ENCODE results near the gene TEC. TPM values are rescaled to one million over a fixed set of nuclear protein-coding genes. Genes with fewer than 3 reads are reported as not detected.

TEC gene
- polyA plus RNA-seq, 1 donor (not counting 4 experiments of a cell fraction or from before 2014, with no cell fraction given): 0.39 TPM

- Histone ChIP-seq H3K4me2 (ENCODE audit: control insufficient read depth, extremely low read depth, insufficient read depth, low read depth, low read length) (no peak overlapping the region), H3K36me3 (ENCODE audit: control insufficient read depth in 2 of 2, extremely low read depth in 1 of 2, insufficient read depth in 2 of 2, low read length in 2 of 2) (no peaks in the 10 kb centered on the region), H3K9me1 (ENCODE audit: control insufficient read depth, extremely low read depth, insufficient read depth, low read length) (no peaks in the 10 kb centered on the region), H3K27me3 (ENCODE audit: control insufficient read depth, extremely low read depth, insufficient read depth, low read length) (no peaks in the 10 kb centered on the region), H2AFZ (ENCODE audit: control insufficient read depth, low read length) (no peak overlapping the region), H3K79me2 (ENCODE audit: control insufficient read depth, insufficient read depth, low read length) (no peaks in the 10 kb centered on the region), H3K4me3 (ENCODE audit: control insufficient read depth in 2 of 3, extremely low read depth in 1 of 3, insufficient read depth in 2 of 3, low read depth in 1 of 3, low read length in 3 of 3) (no peak overlapping the region), H3K9me3 (ENCODE audit: control insufficient read depth, low read depth, low read length) (no peaks in the 10 kb centered on the region), H3K27ac (ENCODE audit: control insufficient read depth, insufficient read depth, low read length) (no peak overlapping the region), H3K9ac (ENCODE audit: control insufficient read depth, extremely low read depth, insufficient read depth, low read length) (no peak overlapping the region), H4K20me1 (ENCODE audit: control insufficient read depth, extremely low read depth, insufficient read depth, low read length) (no peaks in the 10 kb centered on the region), H3K4me1 (ENCODE audit: control insufficient read depth, extremely low read depth, insufficient read depth, low read length) (no peaks in the 10 kb centered on the region)
- TF ChIP-seq, protein P1, sequence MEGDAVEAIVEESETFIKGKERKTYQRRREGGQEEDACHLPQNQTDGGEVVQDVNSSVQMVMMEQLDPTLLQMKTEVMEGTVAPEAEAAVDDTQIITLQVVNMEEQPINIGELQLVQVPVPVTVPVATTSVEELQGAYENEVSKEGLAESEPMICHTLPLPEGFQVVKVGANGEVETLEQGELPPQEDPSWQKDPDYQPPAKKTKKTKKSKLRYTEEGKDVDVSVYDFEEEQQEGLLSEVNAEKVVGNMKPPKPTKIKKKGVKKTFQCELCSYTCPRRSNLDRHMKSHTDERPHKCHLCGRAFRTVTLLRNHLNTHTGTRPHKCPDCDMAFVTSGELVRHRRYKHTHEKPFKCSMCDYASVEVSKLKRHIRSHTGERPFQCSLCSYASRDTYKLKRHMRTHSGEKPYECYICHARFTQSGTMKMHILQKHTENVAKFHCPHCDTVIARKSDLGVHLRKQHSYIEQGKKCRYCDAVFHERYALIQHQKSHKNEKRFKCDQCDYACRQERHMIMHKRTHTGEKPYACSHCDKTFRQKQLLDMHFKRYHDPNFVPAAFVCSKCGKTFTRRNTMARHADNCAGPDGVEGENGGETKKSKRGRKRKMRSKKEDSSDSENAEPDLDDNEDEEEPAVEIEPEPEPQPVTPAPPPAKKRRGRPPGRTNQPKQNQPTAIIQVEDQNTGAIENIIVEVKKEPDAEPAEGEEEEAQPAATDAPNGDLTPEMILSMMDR (optimal IDR thresholded peaks at IDR 0.05 in 1 of 3, IDR thresholded peaks at IDR 0.05 in 1 of 3, conservative IDR thresholded peaks at IDR 0.05 in 1 of 3; ENCODE audit: extremely low read depth in 1 of 3, insufficient read depth in 2 of 3, low read length in 3 of 3): no peak
- no peak for TF ChIP-seq EZH2 (IDR thresholded peaks at IDR 0.05; ENCODE audit: low read length)
- DNase-seq (ENCODE audit: low read depth, low spot score) (no peak), FAIRE-seq (no peak)
- dilution Hi-C loops (cut with MboI; ENCODE audit: extremely low pct_ligation_motif_present, low sequenced_read_pairs): no loop called here
Measured at GRCh38 chr4:48205107-48205506, 64.5 kb downstream of the TEC start.

DNA sequence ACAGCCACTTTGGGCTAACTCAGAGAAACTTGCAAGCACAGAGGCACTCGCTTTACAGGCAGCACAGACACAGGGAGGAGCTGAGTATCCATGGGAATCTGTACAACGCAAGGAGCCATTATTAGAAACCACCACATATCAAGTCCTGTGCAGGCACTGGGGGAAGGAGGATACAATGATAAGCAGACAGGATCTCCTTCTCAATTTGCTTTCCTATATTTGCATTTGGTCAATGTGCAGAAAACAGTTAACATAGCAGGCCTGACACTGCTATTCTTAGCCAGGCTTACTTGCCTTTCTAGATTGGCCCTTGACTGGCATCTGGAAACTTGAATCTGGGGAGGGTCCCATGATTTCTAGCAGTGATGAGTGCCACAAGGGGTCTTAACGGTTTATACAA is 65.8 kb downstream of the TEC start:
- H3K9ac ChIP-seq (ENCODE audit: control insufficient read depth, extremely low read depth, insufficient read depth, low read length): no peak overlapping the region
- no peaks in the 10 kb centered on the region for H3K9me3 ChIP-seq (ENCODE audit: control insufficient read depth, low read depth, low read length)
- DNase-seq (ENCODE audit: low read depth, low spot score) (no peak), FAIRE-seq (no peak)
- H3K4me1 ChIP-seq (ENCODE audit: control insufficient read depth, extremely low read depth, insufficient read depth, low read length): no peaks in the 10 kb centered on the region
- no peak overlapping the region for H3K4me3 ChIP-seq (ENCODE audit: control insufficient read depth in 2 of 3, extremely low read depth in 1 of 3, insufficient read depth in 2 of 3, low read depth in 1 of 3, low read length in 3 of 3)
- H4K20me1 ChIP-seq (ENCODE audit: control insufficient read depth, extremely low read depth, insufficient read depth, low read length): no peaks in the 10 kb centered on the region
- H2AFZ ChIP-seq (ENCODE audit: control insufficient read depth, low read length): no peak overlapping the region
- no peaks in the 10 kb centered on the region for H3K79me2 ChIP-seq (ENCODE audit: control insufficient read depth, insufficient read depth, low read length)
- no peaks in the 10 kb centered on the region for H3K36me3 ChIP-seq (ENCODE audit: control insufficient read depth in 2 of 2, extremely low read depth in 1 of 2, insufficient read depth in 2 of 2, low read length in 2 of 2)
- TF ChIP-seq, protein P1 (optimal IDR thresholded peaks at IDR 0.05 in 1 of 3, IDR thresholded peaks at IDR 0.05 in 1 of 3, conservative IDR thresholded peaks at IDR 0.05 in 1 of 3; ENCODE audit: extremely low read depth in 1 of 3, insufficient read depth in 2 of 3, low read length in 3 of 3): no peak
- TF ChIP-seq EZH2 (IDR thresholded peaks at IDR 0.05; ENCODE audit: low read length): no peak
- dilution Hi-C loops (cut with MboI; ENCODE audit: extremely low pct_ligation_motif_present, low sequenced_read_pairs): no loop called here
- H3K9me1 ChIP-seq (ENCODE audit: control insufficient read depth, extremely low read depth, insufficient read depth, low read length): no peaks in the 10 kb centered on the region
- no peak overlapping the region for H3K4me2 ChIP-seq (ENCODE audit: control insufficient read depth, extremely low read depth, insufficient read depth, low read depth, low read length)
- no peaks in the 10 kb centered on the region for H3K27me3 ChIP-seq (ENCODE audit: control insufficient read depth, extremely low read depth, insufficient read depth, low read length)
- no peak overlapping the region for H3K27ac ChIP-seq (ENCODE audit: control insufficient read depth, insufficient read depth, low read length)

All from keratinocyte (primary cell).